Thoracic aorta (tissue), 2 donors: ENCODE results near the gene CT45A9. TPM values are rescaled to one million over a fixed set of nuclear protein-coding genes. Genes with fewer than 3 reads are reported as not detected.
"Not testable (repeated sequence)": the region's sequence is repeated elsewhere in the genome, so short reads cannot be mapped to it uniquely, and the experiment has no call there.

Experiments
- ATAC-seq: fragments of 150-250 bp; one replicate; pipeline ENCODE4 v1.8.0; 2017; ENCODE audit warnings: low read depth; ENCODE audit not compliant: insufficient number of reproducible peaks, low FRiP score
- DNase-seq: peaks from one replicate; pipeline ENCODE4 v3.0.0-alpha.2; 2020; ENCODE audit warnings: low spot score
- H3K27ac ChIP-seq, 2 donors: fragments of 200-600 bp; sonication (generic); 1 replicate in 1 of 2; 2 replicates in 1 of 2; pipeline ENCODE4 v1.5.1; 2016; ENCODE audit warnings: mild to moderate bottlenecking in 2 of 2, moderate library complexity in 2 of 2
- H3K27me3 ChIP-seq: fragments of 200-600 bp; sonication (generic); replicated peaks from 2 replicates; pipeline ENCODE4 v1.6.0; 2016; ENCODE audit warnings: mild to moderate bottlenecking; ENCODE audit not compliant: insufficient read depth
- H3K36me3 ChIP-seq: fragments of 200-600 bp; sonication (generic); one replicate; pipeline ENCODE4 v1.5.1; 2016
- H3K4me1 ChIP-seq, 2 donors: fragments of 200-600 bp; sonication (generic); 1 replicate in 1 of 2; 2 replicates in 1 of 2; pipeline versions ENCODE4 v1.5.1 to v1.6.0; 2016; ENCODE audit warnings: low read depth in 2 of 2, mild to moderate bottlenecking in 1 of 2; ENCODE audit not compliant: control insufficient read depth in 1 of 2
- H3K4me3 ChIP-seq: fragments of 200-600 bp; sonication (generic); 2 replicates; pipeline ENCODE4 v1.5.1; 2016; ENCODE audit warnings: mild to moderate bottlenecking
- H3K9me3 ChIP-seq: fragments of 200-600 bp; sonication (generic); 2 replicates; pipeline ENCODE4 v1.5.1; 2016
- total RNA-seq, 2 donors: library from RNA; depleted of rRNA; stranded (reverse); fragments of >200 nt; gene quantifications; one replicate each; pipeline versions ENCODE4 v1.1.0 to v1.2.3, GENCODE V29; 2016
- TF ChIP-seq, protein P1 (sequence below): fragments of 200-600 bp; sonication (generic); IDR thresholded peaks from one replicate; pipeline ENCODE4 v1.5.1; 2019; ENCODE audit warnings: antibody characterized with exemption

CT45A9 gene
- total RNA-seq, 2 donors from 2014 or later: not detected

DNA sequence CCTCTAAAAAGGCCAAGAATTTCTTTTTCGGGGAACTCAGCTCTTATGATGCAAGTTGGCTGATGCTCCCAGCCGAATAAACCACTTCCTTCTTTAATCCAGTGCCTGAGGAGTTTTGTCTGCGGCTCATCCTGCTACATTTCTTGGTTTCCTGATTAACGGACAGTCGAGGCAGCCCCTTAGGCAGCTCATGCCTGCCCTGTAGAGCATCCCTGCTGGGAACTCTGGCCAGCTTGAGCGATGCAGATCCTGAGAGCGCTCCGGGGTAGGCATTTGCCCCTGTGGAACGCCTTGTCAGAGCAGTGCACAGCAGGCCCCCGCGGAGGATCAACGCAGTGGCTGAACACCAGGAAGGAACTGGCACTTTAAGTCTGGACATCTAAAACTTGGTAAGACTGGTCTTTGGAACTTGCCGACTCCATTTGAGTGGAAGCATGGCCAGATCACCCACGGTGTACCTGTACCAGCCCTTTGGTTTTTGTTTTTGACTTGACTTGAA is 18.5 kb upstream of the CT45A9 start:
- Histone ChIP-seq H3K4me3 (no peak overlapping the region), H3K36me3 (no peaks in the 10 kb centered on the region), H3K9me3 (no peaks in the 10 kb centered on the region), H3K27me3 (no peaks in the 10 kb centered on the region), H3K4me1 (no peaks in the 10 kb centered on the region), H3K27ac (no peak overlapping the region)
- DNase-seq (no peak), ATAC-seq (no peak)
- TF ChIP-seq, protein P1, sequence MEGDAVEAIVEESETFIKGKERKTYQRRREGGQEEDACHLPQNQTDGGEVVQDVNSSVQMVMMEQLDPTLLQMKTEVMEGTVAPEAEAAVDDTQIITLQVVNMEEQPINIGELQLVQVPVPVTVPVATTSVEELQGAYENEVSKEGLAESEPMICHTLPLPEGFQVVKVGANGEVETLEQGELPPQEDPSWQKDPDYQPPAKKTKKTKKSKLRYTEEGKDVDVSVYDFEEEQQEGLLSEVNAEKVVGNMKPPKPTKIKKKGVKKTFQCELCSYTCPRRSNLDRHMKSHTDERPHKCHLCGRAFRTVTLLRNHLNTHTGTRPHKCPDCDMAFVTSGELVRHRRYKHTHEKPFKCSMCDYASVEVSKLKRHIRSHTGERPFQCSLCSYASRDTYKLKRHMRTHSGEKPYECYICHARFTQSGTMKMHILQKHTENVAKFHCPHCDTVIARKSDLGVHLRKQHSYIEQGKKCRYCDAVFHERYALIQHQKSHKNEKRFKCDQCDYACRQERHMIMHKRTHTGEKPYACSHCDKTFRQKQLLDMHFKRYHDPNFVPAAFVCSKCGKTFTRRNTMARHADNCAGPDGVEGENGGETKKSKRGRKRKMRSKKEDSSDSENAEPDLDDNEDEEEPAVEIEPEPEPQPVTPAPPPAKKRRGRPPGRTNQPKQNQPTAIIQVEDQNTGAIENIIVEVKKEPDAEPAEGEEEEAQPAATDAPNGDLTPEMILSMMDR: no peak

- not testable (repeated sequence) for H3K9me3 ChIP-seq, H3K27me3 ChIP-seq, H3K4me1 ChIP-seq, ATAC-seq, H3K36me3 ChIP-seq, DNase-seq, H3K4me3 ChIP-seq, H3K27ac ChIP-seq
Measured at GRCh38 chrX:135888976-135889375, 17.4 kb upstream of the CT45A9 start.

DNA sequence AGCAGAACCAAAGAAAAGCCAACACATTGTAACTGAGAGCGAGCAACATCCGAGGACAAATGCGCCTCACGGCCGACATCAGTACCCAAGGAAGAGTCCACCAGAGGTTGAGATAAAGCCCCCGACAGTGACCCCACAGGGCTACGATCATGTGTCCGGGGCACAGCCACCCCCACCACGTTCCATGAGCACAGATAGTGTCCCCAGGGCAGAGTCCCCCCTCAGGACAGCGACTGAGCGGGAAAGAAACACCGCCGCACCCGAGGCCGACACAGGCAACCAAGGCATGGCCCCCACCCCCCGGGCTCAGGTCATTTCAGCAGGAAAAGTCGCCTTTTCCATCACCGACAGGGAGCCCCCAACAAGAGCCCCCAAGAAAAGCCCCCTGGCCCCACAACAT is 16.6 kb upstream of the CT45A9 start:
- H3K4me3 ChIP-seq, DNase-seq, H3K27me3 ChIP-seq, H3K27ac ChIP-seq, H3K36me3 ChIP-seq, H3K4me1 ChIP-seq, H3K9me3 ChIP-seq, ATAC-seq: not testable (repeated sequence)

DNA sequence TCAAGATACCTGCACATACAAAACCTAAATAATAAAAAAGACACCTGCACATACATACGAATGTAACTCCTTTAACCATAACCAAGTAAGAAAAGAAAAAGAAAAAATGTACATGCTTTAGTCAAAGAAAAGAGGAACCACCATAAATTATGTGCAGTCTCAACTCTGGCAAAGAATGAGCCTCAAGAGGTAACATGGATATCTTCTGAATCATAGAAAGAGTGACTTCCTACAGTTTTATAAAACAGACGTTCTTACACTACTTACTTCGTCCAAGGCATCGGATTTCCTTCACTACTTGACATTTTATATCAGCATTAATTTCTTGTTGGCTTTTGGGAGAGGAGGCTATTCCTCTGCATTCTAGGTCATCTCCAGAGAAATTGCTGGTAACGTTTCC is 11.1 kb upstream of the CT45A9 start:
- H3K4me1 ChIP-seq, H3K9me3 ChIP-seq, H3K27ac ChIP-seq, DNase-seq, H3K4me3 ChIP-seq, ATAC-seq, H3K27me3 ChIP-seq, H3K36me3 ChIP-seq: not testable (repeated sequence)

- not testable (repeated sequence) for H3K27ac ChIP-seq, H3K4me1 ChIP-seq, DNase-seq, ATAC-seq, H3K9me3 ChIP-seq, H3K36me3 ChIP-seq, H3K4me3 ChIP-seq, H3K27me3 ChIP-seq
Measured at GRCh38 chrX:135854438-135854837, 17.2 kb downstream of the CT45A9 start, which contains the start of gene CT45A8. Gene CT45A8 (minus strand): TSS chrX:135854538. CDS start chrX:135850783, 3,755 bp downstream.

GRCh38 chrX:135837180-135837579 is 34.4 kb downstream of the CT45A9 start, which contains the start of gene CT45A7:
Gene CT45A7 (minus strand): TSS chrX:135837280. CDS start chrX:135833533, 3,747 bp downstream.
- H3K36me3 ChIP-seq, DNase-seq, H3K4me3 ChIP-seq, H3K27ac ChIP-seq, H3K9me3 ChIP-seq, H3K4me1 ChIP-seq, ATAC-seq, H3K27me3 ChIP-seq: not testable (repeated sequence)

DNA sequence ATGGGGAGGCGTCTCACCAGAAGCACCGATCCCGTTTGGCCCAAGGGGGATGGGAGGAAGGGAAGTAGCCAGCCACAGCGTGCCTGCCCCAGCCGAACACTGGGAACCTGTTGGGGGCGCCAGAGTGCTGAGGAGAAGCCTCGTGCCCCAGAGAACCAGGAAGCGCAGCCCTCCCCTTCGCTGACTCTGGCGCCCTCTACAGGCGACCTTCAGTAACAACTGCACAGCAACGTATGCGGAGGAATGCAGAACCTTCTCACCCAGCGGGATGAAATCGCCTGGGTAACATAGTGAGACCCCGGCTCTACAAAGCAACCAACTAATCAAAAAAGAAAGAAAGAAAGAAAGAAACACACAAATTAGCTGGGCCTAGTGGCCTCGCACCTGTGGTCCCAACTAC is 51.7 kb downstream of the CT45A9 start, which contains the start of gene CT45A2:
Gene CT45A2, minus strand, starts transcription at position 101 of the 400 bp plus-strand sequence. CDS start 3,747 bp downstream, outside the sequence.
- H3K27ac ChIP-seq, ATAC-seq, H3K4me3 ChIP-seq, H3K4me1 ChIP-seq, H3K9me3 ChIP-seq, H3K36me3 ChIP-seq, H3K27me3 ChIP-seq, DNase-seq: not testable (repeated sequence)

Other genes starting within 250 kb of the CT45A9 start
- gene CT45A1, start 158.2 kb downstream of the CT45A9 start, total RNA-seq: not detected
- gene CT45A3, start 103.6 kb downstream of the CT45A9 start, total RNA-seq: not detected
- not detected for gene CT45A5, start 86.3 kb downstream of the CT45A9 start, total RNA-seq
- gene CT45A6, start 69.0 kb downstream of the CT45A9 start, total RNA-seq: not detected
- not detected for gene CT45A2, start 51.8 kb downstream of the CT45A9 start, total RNA-seq
- gene CT45A7, start 34.5 kb downstream of the CT45A9 start, total RNA-seq: not detected
- gene CT45A8, start 17.3 kb downstream of the CT45A9 start, total RNA-seq: not detected
- gene CT45A10, start 21.6 kb upstream of the CT45A9 start, total RNA-seq: not detected
- not detected for gene SAGE1, start 21.9 kb upstream of the CT45A9 start, total RNA-seq
- gene MMGT1, start 102.2 kb upstream of the CT45A9 start, total RNA-seq: 10 to 100 TPM; 26.3 to 30.3 TPM
- 10 to 100 TPM; 13.9 to 14.9 TPM for gene SLC9A6, start 113.6 kb upstream of the CT45A9 start, total RNA-seq